ENCODE data around the gene ZC3H12C.

The ZC3H12C gene

GRCh38 chr11:110082899-110083298, 10.3 kb upstream of the ZC3H12C start:
- no peaks in the 10 kb centered on the region for H3K79me2 ChIP-seq (ENCODE audit: insufficient read depth, low read depth)
- H3K27ac ChIP-seq: no peak overlapping the region
- no peak overlapping the region for H2AFZ ChIP-seq (ENCODE audit: low read depth)

GRCh38 chr11:110085255-110085838, 7.8 kb upstream of the ZC3H12C start:
- Histone ChIP-seq H3K4me3 (IDR thresholded peaks at IDR 0.05; ENCODE audit: insufficient read depth, low read depth, low read length) (no peak overlapping the region), H3K79me2 (ENCODE audit: insufficient read depth, low read depth) (no peaks in the 10 kb centered on the region), H3K36me3 (ENCODE audit: insufficient read depth) (no peaks in the 10 kb centered on the region), H3K4me1 (ENCODE audit: low read depth, poor library complexity, severe bottlenecking) (no peaks in the 10 kb centered on the region), H3K9ac (no peak overlapping the region), H3K4me2 (no peak overlapping the region), H3K27me3 (ENCODE audit: insufficient read depth, low read depth) (no peaks in the 10 kb centered on the region), H3K27ac (no peak overlapping the region), H4K20me1 (ENCODE audit: insufficient read depth) (no peaks in the 10 kb centered on the region), H2AFZ (ENCODE audit: low read depth) (no peak overlapping the region)
- TF ChIP-seq, protein P1, sequence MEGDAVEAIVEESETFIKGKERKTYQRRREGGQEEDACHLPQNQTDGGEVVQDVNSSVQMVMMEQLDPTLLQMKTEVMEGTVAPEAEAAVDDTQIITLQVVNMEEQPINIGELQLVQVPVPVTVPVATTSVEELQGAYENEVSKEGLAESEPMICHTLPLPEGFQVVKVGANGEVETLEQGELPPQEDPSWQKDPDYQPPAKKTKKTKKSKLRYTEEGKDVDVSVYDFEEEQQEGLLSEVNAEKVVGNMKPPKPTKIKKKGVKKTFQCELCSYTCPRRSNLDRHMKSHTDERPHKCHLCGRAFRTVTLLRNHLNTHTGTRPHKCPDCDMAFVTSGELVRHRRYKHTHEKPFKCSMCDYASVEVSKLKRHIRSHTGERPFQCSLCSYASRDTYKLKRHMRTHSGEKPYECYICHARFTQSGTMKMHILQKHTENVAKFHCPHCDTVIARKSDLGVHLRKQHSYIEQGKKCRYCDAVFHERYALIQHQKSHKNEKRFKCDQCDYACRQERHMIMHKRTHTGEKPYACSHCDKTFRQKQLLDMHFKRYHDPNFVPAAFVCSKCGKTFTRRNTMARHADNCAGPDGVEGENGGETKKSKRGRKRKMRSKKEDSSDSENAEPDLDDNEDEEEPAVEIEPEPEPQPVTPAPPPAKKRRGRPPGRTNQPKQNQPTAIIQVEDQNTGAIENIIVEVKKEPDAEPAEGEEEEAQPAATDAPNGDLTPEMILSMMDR (conservative IDR thresholded peaks at IDR 0.05; ENCODE audit: low read depth, low read length): no peak

More at GRCh38 chr11:110082899-110083298, 10.3 kb upstream of the ZC3H12C start:
- TF ChIP-seq, protein P1 (conservative IDR thresholded peaks at IDR 0.05; ENCODE audit: low read depth, low read length): no peak
- Histone ChIP-seq H3K4me3 (IDR thresholded peaks at IDR 0.05; ENCODE audit: insufficient read depth, low read depth, low read length) (no peak overlapping the region), H3K9ac (no peak overlapping the region), H3K4me2 (no peak overlapping the region), H4K20me1 (ENCODE audit: insufficient read depth) (no peaks in the 10 kb centered on the region), H3K27me3 (ENCODE audit: insufficient read depth, low read depth) (no peaks in the 10 kb centered on the region), H3K4me1 (ENCODE audit: low read depth, poor library complexity, severe bottlenecking) (no peaks in the 10 kb centered on the region), H3K36me3 (ENCODE audit: insufficient read depth) (no peaks in the 10 kb centered on the region)

GRCh38 chr11:110086892-110087309, 6.3 kb upstream of the ZC3H12C start:
- Histone ChIP-seq H3K79me2 (ENCODE audit: insufficient read depth, low read depth) (no peaks in the 10 kb centered on the region), H3K36me3 (ENCODE audit: insufficient read depth) (no peaks in the 10 kb centered on the region), H3K27ac (no peak overlapping the region), H3K4me2 (no peak overlapping the region), H3K4me1 (ENCODE audit: low read depth, poor library complexity, severe bottlenecking) (no peaks in the 10 kb centered on the region), H2AFZ (ENCODE audit: low read depth) (no peak overlapping the region), H3K9ac (no peak overlapping the region), H3K27me3 (ENCODE audit: insufficient read depth, low read depth) (no peaks in the 10 kb centered on the region), H4K20me1 (ENCODE audit: insufficient read depth) (no peaks in the 10 kb centered on the region), H3K4me3 (IDR thresholded peaks at IDR 0.05; ENCODE audit: insufficient read depth, low read depth, low read length) (no peak overlapping the region)
- TF ChIP-seq, protein P1 (conservative IDR thresholded peaks at IDR 0.05; ENCODE audit: low read depth, low read length): no peak

DNA sequence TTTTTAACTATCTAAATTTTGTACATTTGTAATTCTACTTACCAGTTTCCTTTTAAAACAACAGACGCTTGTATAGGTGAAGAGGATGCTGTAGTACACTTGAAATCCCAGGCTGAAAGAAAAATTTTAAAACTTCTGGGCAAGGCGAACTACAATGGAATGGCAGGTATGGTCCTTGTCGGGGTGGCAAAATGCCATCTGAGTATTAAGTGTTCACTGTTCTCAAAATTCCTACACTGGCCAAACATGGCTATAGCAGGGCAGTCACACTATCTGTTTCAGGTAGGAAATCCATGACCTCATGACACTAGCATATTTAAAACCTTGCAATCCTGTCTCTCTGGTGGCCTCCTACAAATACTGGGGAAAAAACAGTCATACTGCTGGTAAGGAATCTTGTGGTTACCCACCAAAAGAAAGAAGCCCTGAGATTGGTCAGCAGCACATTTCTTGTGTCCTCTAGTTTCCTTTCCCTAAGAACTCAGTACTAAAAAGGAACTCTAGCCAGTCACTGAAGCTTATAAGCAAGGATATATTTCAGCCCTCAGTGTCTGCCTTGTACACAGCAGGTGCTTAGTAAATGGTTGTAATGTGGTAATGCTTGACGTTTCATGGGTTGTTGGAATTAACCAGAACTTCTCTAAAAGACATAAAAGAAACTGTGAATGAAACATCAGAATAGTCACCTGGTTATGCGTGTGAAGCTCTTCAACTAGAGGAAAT, 5.2 kb upstream of the ZC3H12C start:
- Histone ChIP-seq H3K27me3 (ENCODE audit: insufficient read depth, low read depth) (no peaks in the 10 kb centered on the region), H3K4me3 (IDR thresholded peaks at IDR 0.05; ENCODE audit: insufficient read depth, low read depth, low read length) (no peak overlapping the region)

More for the DNA sequence above, 5.2 kb upstream of the ZC3H12C start:
- H3K4me2 ChIP-seq: no peak overlapping the region
- no peak overlapping the region for H3K27ac ChIP-seq
- no peaks in the 10 kb centered on the region for H3K4me1 ChIP-seq (ENCODE audit: low read depth, poor library complexity, severe bottlenecking)
- TF ChIP-seq, protein P1 (conservative IDR thresholded peaks at IDR 0.05; ENCODE audit: low read depth, low read length): no peak
- no peaks in the 10 kb centered on the region for H3K79me2 ChIP-seq (ENCODE audit: insufficient read depth, low read depth)
- H3K36me3 ChIP-seq (ENCODE audit: insufficient read depth): no peaks in the 10 kb centered on the region
- H2AFZ ChIP-seq (ENCODE audit: low read depth): no peak overlapping the region
- no peaks in the 10 kb centered on the region for H4K20me1 ChIP-seq (ENCODE audit: insufficient read depth)
- H3K9ac ChIP-seq: no peak overlapping the region

All from KMS-11 (cell line).